22Rv1 (cell line): Measurements from ENCODE around the gene MFAP2.

Experiments used
- CTCF ChIP-seq: fragments of 450-650 bp; IDR thresholded peaks from 2 replicates; pipeline ENCODE4 v1.5.1; 2017; ENCODE audit warnings: mild to moderate bottlenecking
- ZFX ChIP-seq: fragments of 450-650 bp; IDR thresholded peaks from 2 replicates; pipeline ENCODE4 v1.6.1; 2017; ENCODE audit warnings: antibody characterized with exemption, borderline replicate concordance

DNA sequence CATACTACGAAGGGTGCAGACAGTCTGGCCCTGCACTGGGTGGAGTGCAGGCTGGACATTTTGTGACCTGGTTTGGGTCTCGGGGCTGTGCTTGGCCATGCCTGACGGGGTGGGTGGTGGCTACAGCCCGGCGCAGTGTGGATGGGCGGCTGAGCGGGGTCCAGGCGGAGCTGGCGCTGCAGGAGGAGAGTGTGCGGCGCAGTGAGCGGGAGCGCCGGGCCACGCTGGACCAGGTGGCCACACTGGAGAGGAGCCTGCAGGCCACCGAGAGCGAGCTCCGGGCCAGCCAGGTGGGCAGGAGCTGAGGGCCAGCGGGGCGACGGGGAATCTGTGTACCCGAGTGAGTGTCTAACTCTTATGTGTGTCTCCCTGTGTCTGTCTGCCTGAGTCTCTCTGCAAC, 14.1 kb downstream of the MFAP2 start:
- TF ChIP-seq CTCF: no peak
- TF ChIP-seq ZFX: no peak
